Glomerular visceral epithelial cell (primary cell): Measurements from ENCODE around the gene CNNM2.
A peak's percentile ranks its signal among the peaks of the same experiment; 100 is the strongest.

Experiments used
- DNase-seq: peaks from one replicate; pipeline ENCODE4 v3.0.0-alpha.2; 2016; ENCODE audit errors: extremely low spot score

Gene CNNM2

DNA sequence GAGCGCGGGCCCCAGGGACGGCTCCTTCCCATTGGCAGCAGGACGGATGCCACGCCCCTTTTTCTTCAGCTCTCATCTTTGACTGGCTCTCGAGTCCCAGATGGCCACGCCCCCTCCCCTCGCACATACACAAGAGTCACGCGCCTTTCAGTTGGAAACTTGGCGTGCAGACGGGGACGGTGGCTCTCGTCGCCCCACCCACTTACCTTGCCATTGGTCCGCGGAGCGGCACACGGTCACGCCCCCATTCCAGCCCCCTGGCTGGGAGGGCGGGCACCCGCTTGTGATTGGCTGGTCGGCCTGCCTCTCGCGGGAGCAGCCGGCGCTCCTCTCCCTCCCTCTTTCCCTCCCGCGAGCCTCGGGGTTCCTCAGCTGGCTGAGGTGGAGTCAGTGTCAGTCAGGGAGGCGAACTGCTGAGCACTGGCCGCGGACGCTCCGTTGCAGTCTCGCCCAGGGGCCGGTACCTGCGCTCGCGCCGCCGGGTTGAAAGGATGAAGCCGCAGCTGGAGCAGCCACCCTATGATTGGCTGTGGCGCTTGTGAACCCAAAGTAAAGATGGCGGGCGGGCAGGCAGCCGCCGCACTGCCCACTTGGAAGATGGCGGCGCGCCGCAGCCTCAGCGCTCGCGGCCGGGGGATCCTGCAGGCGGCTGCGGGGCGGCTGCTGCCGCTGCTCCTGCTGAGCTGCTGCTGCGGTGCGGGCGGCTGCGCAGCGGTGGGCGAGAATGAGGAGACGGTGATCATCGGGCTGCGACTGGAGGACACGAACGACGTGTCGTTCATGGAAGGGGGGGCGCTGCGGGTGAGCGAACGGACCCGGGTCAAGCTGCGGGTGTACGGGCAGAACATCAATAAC, at the start of gene CNNM2:
CNNM2 (plus strand) TSS at position 333 of the 855 bp plus-strand sequence; CDS start at position 520, 187 bp downstream.
- peak; percentile 100 for DNase-seq

DNA sequence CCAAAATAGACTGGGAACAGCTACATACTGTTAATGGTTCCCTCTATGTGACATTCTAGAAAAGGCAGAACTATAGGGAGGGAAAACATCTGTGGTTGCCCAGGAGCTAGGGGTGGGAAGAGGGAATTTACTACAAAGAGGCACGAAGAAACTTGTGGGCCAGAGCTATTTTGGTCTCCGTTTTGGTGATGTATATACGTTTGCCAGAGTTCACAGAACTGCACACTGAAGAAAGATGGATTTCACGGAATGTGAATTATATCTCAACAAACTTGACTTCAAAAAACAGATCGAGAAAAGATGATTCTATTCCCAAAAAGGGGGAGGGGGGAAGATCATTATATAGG, 49.2 kb upstream of the CNNM2 start:
- DNase-seq, result no peak

DNA sequence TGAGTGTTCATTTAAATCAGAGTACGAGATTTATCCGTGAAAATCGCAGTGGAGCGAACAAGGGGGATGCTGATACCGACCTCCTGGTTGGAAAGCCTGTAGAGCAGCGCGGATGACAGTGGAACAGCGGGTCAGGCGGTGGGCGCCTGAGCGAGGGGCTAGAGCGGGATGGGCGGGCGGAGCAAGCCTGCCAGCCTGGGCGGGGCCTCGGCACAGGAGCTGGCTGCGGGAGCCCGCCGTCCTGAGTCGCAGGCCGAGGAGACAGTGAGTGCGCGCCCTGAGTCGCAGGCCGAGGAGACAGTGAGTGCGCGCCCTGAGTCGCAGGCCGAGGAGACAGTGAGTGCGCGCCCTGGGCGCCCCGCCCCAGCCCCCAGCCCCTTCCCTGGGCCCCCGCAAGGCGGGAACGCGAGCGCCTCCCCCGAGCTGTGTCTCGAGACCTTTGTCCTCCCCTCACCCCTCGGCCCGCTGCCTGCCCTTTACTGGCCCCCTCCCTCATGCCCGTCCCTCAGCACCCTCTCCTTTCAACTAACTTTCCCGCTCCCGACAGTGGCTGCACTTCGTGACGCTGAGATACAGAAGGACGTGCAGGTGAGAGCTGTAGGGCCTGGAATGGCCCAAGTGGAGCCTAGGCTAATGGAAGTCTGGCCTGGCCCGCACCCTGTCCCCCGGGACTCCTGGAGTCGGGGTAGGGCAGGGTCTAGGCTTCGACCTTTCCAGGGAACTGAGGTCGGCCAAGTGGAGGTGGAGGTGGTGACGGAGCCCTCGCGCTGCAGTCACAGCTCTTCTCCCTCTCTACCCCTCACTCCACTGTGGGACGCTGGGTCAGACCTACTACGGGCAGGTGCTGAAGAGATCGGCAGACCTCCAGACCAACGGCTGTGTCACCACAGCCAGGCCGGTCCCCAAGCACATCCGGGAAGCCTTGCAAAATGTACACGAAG, 48.6 kb upstream of the CNNM2 start, which contains the start of gene AS3MT:
AS3MT (plus strand) TSS at position 213 of the 941 bp plus-strand sequence; CDS start at position 336, 123 bp downstream.
- DNase-seq, result peak; percentile 48

DNA sequence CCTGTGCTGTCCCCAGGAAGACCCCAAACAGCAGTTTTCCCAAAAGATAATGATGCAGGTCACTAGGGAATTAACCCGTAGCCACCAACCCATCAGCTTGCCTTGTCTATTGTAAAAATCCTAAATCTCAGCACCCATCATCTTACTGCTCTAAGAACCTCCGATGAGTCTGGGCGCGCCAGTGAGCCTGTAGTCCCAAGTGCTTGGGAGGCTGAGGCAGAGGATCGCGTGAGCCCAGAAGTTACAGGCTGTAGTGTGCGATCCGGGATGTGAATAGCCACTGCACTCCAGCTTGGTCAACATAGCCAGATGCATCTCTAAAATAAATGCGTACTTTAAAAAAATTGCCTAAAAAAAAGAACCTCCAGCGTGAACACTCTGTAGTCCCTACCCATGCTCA, 47.9 kb upstream of the CNNM2 start:
- no peak for DNase-seq

DNA sequence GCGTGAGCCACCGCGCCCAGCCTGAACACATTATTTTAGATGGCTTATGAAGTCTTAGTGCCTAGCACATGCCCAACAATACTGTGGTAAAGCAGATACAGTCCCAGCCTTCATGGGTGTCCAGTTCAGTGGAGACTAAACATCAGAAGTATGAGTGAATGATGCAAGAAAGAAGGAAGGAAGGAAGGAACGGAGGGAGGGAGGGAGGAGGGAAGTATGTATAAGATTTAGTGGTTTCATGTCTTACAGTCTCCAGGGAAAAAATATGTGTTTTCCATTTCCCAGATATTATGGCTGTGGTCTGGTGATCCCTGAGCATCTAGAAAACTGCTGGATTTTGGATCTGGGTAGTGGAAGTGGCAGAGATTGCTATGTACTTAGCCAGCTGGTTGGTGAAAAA, 45.9 kb upstream of the CNNM2 start:
- no peak for DNase-seq

DNA sequence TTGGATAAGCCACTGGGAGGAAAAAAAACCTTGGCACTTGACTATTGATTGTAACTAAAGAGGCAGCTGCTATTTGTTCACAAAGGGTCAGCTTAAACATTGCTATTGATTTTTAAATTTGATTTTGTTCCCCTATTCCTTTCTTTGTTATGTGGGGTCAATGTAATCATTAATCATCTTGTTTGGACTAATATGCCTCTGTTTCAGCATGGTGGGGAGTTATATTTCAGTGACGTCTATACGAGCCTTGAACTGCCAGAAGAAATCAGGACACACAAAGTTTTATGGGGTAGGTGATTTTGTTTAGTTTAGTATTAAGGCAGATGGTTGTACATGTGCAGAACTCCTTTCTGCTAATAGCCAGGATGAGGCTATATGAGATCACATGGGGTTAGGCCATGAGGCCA, 41.3 kb upstream of the CNNM2 start:
- no peak for DNase-seq

DNA sequence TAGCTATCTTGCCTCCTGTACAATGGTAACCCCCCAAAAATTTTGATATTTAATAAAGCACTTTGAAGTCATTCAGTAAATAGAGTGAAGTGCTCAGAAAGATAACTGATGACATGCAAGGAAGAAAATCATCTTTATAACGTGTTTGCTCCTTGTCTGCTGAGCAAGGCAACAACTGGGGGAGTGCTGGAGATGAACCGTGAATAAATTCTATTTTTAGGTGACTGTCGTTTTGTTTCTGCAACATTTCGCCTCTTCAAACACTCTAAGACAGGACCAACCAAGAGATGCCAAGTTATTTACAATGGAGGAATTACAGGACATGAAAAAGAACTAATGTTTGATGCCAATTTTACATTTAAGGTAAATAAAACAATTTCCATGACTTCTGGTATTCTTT, 39.5 kb upstream of the CNNM2 start:
- no peak for DNase-seq

DNA sequence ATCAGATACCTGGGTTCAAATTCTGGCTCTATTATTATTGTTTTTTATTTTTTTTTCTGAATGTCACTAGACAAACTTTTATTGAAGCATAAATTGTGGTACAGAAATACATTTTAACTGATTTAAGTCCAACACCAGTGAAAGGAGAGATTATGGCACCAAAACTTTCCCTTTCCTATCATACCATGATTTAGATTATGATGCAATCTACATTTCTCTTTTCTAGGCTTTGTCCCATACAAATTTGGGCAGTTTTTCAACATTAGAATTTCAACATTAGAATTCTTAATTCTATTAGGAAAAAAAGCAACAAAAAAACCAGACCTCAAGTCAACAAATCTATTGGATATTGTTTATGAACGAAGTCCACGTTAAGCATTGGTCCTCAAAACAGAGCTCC, 37.8 kb upstream of the CNNM2 start:
- no peak for DNase-seq

DNA sequence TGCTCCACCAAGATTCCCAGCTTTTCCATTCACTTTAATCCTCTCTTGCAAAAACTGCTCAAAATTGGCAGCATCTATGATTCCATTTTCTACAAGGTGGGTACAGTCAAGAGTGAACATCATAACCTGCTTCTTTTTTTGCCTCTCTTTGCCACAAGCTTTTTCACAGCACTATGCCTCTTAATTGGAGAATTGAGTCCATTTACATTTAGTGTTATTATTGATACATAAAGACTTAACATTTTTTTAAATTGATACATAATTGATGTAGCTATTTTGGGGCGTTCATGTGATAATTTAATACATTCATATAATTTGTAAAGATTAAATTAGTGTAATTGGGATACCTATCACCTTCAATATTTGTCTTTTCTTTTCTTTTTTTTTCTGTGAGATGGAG, 30.0 kb upstream of the CNNM2 start:
- DNase-seq, result no peak

DNA sequence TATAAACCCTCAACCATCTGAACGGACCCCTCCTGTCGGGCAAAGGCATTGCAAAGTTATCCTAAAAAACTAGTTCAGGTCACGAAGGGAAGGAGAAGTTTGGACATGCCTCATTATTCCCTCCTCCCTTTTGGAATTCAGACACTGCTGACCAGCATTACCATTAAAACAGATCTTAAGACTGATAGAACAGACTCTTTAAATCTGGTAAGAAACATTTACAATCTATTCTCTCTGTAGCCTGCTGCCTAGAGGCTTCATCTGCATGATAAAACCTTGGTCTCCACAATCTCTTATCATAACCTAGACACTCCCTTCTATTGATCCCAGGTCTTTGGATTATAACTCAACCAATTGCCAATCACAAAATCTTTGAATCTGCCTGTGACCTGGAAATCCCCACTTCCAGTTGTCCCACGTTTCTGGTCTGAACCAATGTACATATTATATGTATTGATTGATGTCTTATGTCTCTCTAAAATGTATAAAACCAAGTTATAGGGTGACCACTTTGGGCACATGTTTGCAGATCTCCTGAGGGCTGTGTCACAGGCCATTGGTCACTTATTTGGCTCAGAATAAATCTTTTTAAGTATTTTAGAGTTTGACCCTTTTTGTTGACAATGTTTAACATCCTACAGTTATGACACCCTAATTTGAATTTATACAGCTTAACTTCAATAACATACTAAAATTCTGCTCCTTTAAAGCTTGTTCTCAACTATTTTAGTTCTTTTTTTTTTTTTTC, 23.5 kb upstream of the CNNM2 start:
- DNase-seq, result no peak

DNA sequence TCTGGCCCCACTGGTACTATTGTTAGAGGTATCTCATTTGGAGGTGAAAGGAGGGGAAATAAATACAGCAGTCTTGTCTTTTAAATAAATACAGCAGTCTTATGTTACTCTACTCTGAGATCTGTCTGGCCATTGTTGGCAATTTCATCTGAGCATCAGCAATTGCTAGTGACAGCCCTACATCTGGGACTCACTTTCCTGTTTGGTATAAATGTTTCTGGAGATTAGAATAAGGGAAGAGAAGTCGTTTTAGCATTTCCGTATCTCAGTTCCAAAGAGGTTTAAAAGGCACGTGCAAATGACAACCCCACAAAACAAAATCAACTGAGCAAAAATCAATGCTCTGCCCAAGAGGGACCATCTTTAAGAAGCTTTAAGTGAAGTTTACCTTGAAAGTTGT, 18.1 kb upstream of the CNNM2 start:
- DNase-seq, result no peak

DNA sequence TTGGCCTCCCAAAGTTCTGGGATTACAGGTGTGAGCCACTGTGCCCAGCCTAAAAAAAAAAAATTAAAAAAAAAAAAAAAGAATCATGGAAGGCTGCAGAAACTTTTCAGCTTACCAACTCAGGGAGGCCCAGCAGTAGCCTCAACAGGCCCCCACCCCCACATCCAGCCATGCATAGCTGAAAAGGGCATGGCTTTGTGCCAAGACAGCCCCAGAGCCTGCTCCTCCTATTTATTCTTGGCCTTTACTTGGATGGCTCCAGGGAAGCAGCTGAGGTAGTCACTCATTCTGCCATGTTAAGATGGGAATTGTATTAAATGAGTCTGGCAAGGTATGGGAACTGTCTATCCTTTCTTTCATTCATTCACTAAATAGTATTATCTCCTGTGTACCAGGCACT, 13.7 kb upstream of the CNNM2 start:
- DNase-seq, result peak; percentile 43

DNA sequence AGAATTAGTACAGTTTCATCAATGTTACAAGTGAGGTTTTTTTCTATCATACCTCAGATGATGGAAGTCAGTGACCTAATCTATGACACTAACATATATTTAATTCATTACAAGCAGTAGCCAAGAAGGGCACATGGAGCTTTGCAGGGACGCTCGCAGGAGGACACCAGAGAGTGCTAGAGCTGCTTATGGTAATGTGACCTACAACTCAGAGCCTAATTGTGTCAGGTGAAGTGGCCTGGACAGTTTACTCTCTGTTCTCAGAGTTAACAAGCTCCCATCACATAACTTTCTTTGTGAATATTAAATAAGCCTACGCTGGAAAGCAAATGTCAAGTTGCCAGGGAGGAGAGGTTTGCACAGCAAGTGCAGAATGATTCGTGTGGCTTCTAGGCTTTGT, 11.6 kb upstream of the CNNM2 start:
- no peak for DNase-seq

DNA sequence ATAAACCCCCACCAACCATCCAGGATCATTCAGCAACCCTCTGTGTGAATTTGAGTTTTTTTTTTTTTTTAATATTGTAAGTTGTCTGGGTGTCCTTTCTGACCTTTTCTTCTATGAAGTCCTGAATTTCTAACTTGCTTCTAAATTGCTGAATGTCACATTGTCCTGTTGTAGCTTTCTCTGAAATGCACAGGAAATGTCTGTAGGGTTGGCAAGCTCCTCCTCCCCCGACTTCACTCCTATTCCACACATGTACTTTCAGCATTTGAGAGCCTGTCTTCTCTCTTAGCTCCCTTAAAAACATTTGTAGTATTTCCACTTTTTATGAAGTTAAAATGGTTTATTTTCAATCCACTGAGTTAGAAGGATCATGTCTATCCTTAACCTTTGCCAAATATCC, 3.3 kb upstream of the CNNM2 start:
- DNase-seq, result no peak

DNA sequence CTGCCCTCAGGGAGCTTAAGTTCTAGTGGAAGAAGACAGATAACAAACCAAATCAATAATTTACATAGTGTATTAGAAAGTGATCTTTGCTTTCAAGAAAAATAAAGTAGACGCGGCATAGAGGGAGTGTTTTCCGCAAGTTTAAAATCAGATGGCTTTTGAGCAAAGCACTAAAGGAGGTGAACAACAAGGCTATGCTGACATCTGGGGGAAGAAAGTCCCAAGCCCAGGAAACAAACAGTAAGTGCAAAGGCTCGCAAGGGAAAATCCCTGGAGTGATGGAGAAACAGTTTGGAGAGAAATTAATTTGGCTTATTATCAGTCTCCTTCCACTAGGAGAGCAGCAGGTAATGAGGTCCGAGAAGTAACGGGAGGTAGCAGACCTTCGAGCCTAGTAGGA, 1.9 kb upstream of the CNNM2 start:
- DNase-seq, result no peak

DNA sequence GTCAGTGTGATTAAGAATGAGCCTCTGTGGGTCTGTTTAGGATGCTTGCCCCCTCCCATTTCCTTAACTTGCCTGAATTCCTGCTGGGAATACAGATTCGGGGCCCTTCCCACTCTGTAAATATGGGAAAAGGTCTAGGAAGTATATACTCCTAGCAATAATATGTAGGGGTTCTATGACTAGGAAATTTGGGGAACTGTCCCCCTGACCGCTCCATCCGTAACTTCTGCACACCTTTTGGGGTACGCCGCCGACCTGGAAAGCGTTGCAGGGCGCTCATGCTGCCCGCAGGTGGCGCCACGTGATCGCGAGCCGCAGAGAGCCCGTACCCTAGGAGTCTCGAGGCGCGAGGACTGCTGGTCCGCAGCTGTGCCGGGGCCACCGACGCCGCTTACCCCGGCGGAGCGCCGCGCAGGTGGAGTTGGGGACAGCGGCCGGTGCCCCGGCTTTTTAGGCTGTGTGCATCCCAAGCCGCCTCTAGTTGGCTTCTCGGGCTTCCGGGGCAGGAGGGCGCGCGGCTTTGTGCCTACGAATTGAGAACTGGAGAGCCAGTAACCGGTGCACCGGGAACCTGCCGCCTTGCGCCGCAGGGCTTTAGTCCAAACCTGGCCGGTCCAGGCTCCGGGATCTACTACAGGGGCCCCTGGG, 656 bp upstream of the CNNM2 start:
- peak; percentile 77 for DNase-seq

DNA sequence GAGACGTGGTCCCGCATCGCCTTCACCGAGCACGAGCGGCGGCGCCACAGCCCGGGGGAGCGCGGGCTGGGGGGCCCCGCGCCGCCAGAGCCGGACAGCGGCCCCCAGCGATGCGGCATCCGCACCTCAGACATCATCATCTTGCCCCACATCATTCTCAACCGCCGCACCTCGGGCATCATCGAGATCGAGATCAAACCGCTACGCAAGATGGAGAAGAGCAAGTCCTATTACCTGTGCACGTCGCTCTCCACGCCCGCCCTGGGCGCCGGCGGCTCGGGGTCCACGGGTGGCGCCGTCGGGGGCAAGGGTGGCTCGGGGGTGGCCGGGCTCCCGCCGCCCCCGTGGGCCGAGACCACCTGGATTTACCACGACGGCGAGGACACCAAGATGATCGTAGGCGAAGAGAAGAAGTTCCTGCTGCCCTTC, 737 bp downstream of the CNNM2 start:
- peak; percentile 15 for DNase-seq

DNA sequence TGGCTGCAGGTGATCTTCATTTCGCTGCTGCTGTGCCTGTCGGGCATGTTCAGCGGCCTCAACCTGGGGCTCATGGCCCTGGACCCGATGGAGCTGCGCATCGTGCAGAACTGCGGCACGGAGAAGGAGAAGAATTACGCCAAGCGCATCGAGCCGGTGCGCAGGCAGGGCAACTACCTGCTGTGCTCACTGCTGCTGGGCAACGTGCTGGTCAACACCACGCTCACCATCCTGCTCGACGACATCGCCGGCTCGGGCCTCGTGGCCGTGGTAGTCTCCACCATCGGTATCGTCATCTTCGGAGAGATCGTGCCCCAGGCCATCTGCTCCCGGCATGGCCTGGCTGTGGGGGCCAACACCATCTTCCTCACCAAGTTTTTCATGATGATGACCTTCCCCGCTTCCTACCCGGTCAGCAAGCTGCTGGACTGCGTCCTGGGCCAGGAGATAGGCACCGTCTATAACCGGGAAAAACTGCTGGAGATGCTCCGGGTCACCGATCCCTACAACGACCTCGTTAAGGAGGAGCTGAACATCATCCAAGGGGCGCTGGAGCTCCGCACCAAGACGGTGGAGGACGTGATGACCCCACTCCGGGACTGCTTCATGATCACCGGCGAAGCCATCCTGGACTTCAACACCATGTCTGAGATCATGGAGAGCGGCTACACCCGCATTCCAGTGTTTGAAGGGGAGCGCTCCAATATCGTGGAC, 1.3 kb downstream of the CNNM2 start:
- DNase-seq, result no peak

DNA sequence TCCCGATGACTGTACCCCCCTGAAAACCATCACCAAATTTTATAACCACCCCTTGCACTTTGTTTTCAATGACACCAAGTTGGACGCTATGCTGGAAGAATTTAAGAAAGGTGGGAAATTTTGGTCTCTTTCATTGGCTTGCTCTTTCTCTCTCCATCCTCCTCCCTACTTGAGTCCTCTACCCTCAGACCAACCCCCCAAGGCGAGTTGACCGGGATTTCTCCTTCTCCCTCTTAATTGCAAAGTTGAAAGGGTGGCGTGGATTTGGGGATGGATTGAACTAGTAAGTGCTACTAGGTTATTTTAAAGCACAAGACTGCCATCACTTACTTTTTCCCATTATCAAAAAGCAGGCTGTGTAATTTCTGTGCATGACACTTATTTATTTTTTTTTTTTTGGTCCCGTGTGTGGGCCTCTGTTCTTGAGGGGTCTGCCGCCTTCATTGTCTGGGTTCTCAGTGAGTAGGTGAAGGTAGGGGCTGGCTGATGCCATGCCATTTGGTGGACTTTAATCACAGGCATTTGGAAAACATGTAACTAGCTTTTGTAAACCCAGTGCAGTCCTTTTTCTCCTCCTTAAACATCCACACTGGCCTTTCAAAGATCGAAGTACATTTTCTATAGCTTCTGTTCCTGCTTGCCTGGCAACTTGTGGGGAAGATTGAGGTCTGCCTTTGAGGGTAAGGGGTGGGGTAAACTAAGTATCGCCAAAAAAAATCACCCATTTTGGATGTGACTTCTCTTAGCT, 2.1 kb downstream of the CNNM2 start:
- no peak for DNase-seq

DNA sequence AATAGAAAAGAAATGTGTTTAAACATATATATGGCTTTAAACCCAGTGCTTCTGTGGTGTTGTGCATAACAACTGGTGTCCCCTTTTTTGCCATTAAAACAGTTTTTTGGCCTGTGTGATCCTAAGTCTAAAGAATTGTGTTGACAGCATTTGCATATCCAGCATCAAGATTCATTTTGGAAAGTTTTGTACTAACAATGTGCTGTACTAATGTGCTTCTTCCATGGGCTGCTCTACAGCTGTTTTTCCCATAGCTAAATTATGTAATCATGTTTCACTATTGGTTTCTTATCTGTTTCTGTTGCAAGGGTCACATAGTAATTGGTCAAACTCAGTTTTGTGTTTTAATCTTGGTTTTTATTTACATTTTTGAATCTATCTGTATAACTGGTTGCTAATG, 5.5 kb downstream of the CNNM2 start:
- no peak for DNase-seq
